GM23248 (cell line): Measurements from ENCODE around the gene CLSTN2. TPM values are rescaled to one million over a fixed set of nuclear protein-coding genes. Genes with fewer than 3 reads are reported as not detected.

ENCODE experiments used
- DNase-seq: peaks from one replicate; pipeline ENCODE4 v3.0.0-alpha.2; 2015
- H2AFZ ChIP-seq: fragments of 200-600 bp; sonication (generic); 2 replicates; pipeline ENCODE4 v1.6.1; 2016; ENCODE audit warnings: antibody characterized with exemption
- H3F3A ChIP-seq: fragments of 200-600 bp; sonication (generic); 2 replicates; pipeline ENCODE4 v1.6.1; 2016; ENCODE audit warnings: mild to moderate bottlenecking, antibody characterized with exemption, mixed run types; ENCODE audit not compliant: insufficient read depth
- H3K27ac ChIP-seq: fragments of 200-600 bp; sonication (generic); 2 replicates; pipeline ENCODE4 v1.5.1; 2016; ENCODE audit warnings: mild to moderate bottlenecking
- H3K27me3 ChIP-seq: fragments of 200-600 bp; sonication (generic); replicated peaks from 2 replicates; pipeline ENCODE4 v1.6.1; 2016; ENCODE audit warnings: mild to moderate bottlenecking; ENCODE audit not compliant: insufficient read depth
- H3K36me3 ChIP-seq: fragments of 200-600 bp; sonication (generic); 2 replicates; pipeline ENCODE4 v1.6.1; 2016; ENCODE audit warnings: low read depth, mild to moderate bottlenecking
- H3K4me1 ChIP-seq: fragments of 200-600 bp; sonication (generic); 2 replicates; pipeline ENCODE4 v1.6.1; 2016; ENCODE audit warnings: mild to moderate bottlenecking; ENCODE audit not compliant: insufficient read depth
- H3K4me2 ChIP-seq: fragments of 200-600 bp; sonication (generic); one replicate; pipeline ENCODE4 v1.6.1; 2016; ENCODE audit warnings: mild to moderate bottlenecking; ENCODE audit not compliant: unreplicated experiment
- H3K4me3 ChIP-seq: fragments of 200-600 bp; sonication (generic); 2 replicates; pipeline ENCODE4 v1.5.1; 2016; ENCODE audit warnings: mild to moderate bottlenecking
- H3K79me2 ChIP-seq: fragments of 200-600 bp; sonication (generic); 2 replicates; pipeline ENCODE4 v1.6.1; 2016; ENCODE audit warnings: mild to moderate bottlenecking; ENCODE audit not compliant: insufficient read depth
- H3K9ac ChIP-seq: fragments of 200-600 bp; sonication (generic); 2 replicates; pipeline ENCODE4 v1.6.1; 2016; ENCODE audit warnings: mild to moderate bottlenecking
- H3K9me2 ChIP-seq: fragments of 200-600 bp; sonication (generic); 2 replicates; pipeline ENCODE4 v1.6.1; 2016; ENCODE audit warnings: mixed run types, mild to moderate bottlenecking, moderate library complexity; ENCODE audit not compliant: insufficient read depth
- H3K9me3 ChIP-seq: fragments of 200-600 bp; sonication (generic); one replicate; pipeline ENCODE4 v1.6.1; 2017; ENCODE audit warnings: low read depth
- H4K20me1 ChIP-seq: fragments of 200-600 bp; sonication (generic); 2 replicates; pipeline ENCODE4 v1.6.0; 2016; ENCODE audit not compliant: insufficient read depth
- EZH2 ChIP-seq: fragments of 200-600 bp; sonication (generic); IDR thresholded peaks from 2 replicates; pipeline ENCODE4 v1.6.1; 2018; ENCODE audit warnings: antibody characterized with exemption, mild to moderate bottlenecking; ENCODE audit not compliant: insufficient read depth, poor library complexity, severe bottlenecking
- EZH2phosphoT487 ChIP-seq: fragments of 200-600 bp; sonication (generic); IDR thresholded peaks from 2 replicates; pipeline ENCODE4 v1.6.1; 2018; ENCODE audit warnings: antibody characterized with exemption, moderate library complexity, mild to moderate bottlenecking, low read depth; ENCODE audit not compliant: insufficient read depth
- WGBS, 2 experiments: methylation state at CpG; one replicate each; pipeline ENCODE4 v1.1.6; 2015 to 2017; ENCODE audit warnings: low lambda C conversion rate in 2 of 2, low coverage in 1 of 2; ENCODE audit errors: missing lambda C conversion rate in 2 of 2; 5-methylcytosine and 5-hydroxymethylcytosine counted together
- in situ Hi-C: fragments of 300-500 bp; cut with MboI; formaldehyde crosslinking; loops from 2 replicates; pipeline ENCODE4 v1.15.0; 2020
- polyA plus RNA-seq: library from polyadenylated mRNA; unstranded; fragments of >200 nt; fragmentation: Nextera tagmentation; extraction: Ambion mirVana; gene quantifications from 2 replicates; pipeline ENCODE4 v1.2.1, GENCODE V29; 2016
- total RNA-seq: library from RNA; depleted of rRNA; stranded (reverse); fragments of >200 nt; shearing (Covaris generic); gene quantifications from 2 replicates; pipeline ENCODE4 v1.2.3, GENCODE V29; 2014

Gene CLSTN2
- total and polyA plus RNA-seq, 2 experiments from 2014 or later: not detected

DNA sequence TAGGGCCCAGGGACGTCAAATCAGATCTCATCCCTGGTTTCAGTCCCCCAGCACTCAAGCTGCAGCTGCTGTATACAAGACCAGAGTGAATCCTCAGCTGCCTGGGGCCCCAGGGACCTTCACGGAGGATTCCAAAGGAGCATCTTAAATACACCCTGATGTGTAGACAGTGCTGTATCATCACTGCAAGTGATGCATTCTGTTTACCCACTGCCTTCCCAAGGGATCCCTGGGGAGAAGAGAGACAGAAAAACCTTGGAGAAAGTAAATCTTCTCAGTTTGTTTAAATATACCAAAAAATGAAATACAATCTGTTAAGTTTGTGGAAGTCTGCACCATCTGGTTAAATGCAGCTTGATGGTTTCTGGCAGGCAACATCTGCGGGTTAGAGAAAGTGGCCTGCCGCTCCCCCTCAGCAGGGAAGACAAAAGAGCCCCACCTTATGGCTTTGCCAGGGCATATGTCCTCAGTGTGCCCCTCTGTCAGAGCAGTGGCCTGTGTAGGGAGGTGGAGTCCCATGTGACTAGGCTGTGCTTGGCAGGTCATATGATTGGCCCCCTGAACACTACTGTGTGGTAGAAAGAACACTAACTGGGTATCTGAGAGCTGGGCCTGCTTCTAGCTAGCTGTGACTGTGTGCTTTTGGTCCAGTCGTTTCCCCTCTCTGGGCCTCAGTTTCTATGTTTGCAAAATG, 520.7 kb downstream of the CLSTN2 start:
- WGBS, 2 experiments: 19 to 26% methylated on average over 5 of the region's 5 CpGs

DNA sequence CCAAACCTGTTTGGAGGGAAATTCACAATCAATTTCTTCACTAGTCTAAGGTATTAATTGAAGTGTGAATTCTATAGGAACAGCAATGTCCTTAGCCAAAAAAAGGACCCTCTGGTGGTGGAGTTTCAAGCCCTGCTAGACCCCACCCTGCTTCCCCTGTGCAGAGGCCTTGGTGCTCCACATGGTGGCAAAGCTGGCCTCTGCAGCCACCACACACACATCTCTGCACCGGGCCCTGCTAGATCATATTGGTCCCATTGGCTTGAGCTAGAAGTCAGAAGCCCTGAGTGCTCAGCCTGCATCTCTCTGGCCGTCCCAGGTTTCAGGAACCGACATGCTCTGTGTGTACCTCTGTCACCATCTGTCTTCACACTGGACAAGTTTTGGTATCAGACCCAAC, 522.0 kb downstream of the CLSTN2 start:
- WGBS, 2 experiments: 77 to 79% methylated on average over 3 of the region's 3 CpGs

More for the DNA sequence above, 520.7 kb downstream of the CLSTN2 start:
- Histone ChIP-seq H3K9me3 (no peaks in the 10 kb centered on the region), H3K36me3 (no peaks in the 10 kb centered on the region), H3K4me2 (no peak overlapping the region), H3K4me1 (no peaks in the 10 kb centered on the region), H4K20me1 (no peaks in the 10 kb centered on the region), H3K9ac (no peak overlapping the region), H3K27me3 (no peaks in the 10 kb centered on the region), H3K79me2 (no peaks in the 10 kb centered on the region), H3K27ac (no peak overlapping the region), H2AFZ (no peak overlapping the region), H3K9me2 (no peaks in the 10 kb centered on the region), H3K4me3 (no peak overlapping the region), H3F3A (no peaks in the 10 kb centered on the region)
- no peak for TF ChIP-seq EZH2phosphoT487
- no peak for TF ChIP-seq EZH2
- DNase-seq: no peak
- in situ Hi-C loops: no loop called here

DNA sequence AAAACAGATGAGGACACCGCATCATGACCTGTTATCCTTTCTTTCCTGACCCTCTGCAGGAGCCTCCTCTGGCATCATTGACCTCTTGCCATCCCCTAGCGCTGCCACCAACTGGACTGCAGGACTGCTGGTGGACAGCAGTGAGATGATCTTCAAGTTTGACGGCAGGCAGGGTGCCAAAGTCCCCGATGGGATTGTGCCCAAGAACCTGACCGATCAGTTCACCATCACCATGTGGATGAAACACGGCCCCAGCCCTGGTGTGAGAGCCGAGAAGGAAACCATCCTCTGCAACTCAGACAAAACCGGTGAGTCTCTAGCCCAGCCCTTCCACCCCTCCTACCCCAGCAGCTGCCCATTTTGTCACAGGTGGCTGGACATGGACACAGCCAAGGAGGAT, 524.5 kb downstream of the CLSTN2 start:
- Histone ChIP-seq H3K27me3 (no peaks in the 10 kb centered on the region), H3K36me3 (no peaks in the 10 kb centered on the region), H3K4me2 (no peak overlapping the region), H3K9ac (no peak overlapping the region), H3K9me3 (no peaks in the 10 kb centered on the region), H3K79me2 (no peaks in the 10 kb centered on the region), H3K9me2 (no peaks in the 10 kb centered on the region), H3F3A (no peaks in the 10 kb centered on the region), H3K4me3 (no peak overlapping the region), H3K27ac (no peak overlapping the region), H2AFZ (no peak overlapping the region), H4K20me1 (no peaks in the 10 kb centered on the region), H3K4me1 (no peaks in the 10 kb centered on the region)
- TF ChIP-seq EZH2phosphoT487 (no peak), EZH2 (no peak)
- 50 to 55% methylated on average over 8 of the region's 8 CpGs for WGBS, 2 experiments
- in situ Hi-C loops: no loop called here
- no peak for DNase-seq

More for the DNA sequence above, 522.0 kb downstream of the CLSTN2 start:
- in situ Hi-C loops: no loop called here
- Histone ChIP-seq H4K20me1 (no peaks in the 10 kb centered on the region), H3K27ac (no peak overlapping the region), H3K4me3 (no peak overlapping the region), H3K36me3 (no peaks in the 10 kb centered on the region), H3K4me2 (no peak overlapping the region), H3K9me3 (no peaks in the 10 kb centered on the region), H3K79me2 (no peaks in the 10 kb centered on the region), H3K9ac (no peak overlapping the region), H3K9me2 (no peaks in the 10 kb centered on the region), H2AFZ (no peak overlapping the region), H3K27me3 (no peaks in the 10 kb centered on the region), H3F3A (no peaks in the 10 kb centered on the region), H3K4me1 (no peaks in the 10 kb centered on the region)
- DNase-seq: no peak
- TF ChIP-seq EZH2: no peak
- TF ChIP-seq EZH2phosphoT487: no peak

DNA sequence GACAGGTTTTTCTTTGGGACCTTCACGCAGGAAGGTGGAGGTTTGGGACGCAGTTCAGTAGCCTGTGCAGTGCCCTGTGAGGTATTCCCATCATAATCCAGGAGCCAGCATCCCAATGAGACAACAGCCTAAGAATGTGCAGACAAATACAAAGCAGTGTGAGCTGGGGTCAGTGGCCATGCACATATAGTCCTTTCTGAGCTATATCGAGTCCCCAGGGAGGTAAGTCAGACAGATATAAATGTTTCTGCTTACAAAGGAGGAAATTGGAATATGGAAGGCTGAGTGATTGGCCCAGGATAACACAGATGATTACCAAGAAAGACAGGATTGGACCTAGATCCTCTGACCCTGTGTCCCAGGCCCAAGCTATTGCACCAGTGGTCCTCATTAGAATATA, 526.3 kb downstream of the CLSTN2 start:
- H3K27ac ChIP-seq: no peak overlapping the region
- no peaks in the 10 kb centered on the region for H3K9me2 ChIP-seq
- H3K9me3 ChIP-seq: no peaks in the 10 kb centered on the region
- H3K4me3 ChIP-seq: no peak overlapping the region
- DNase-seq: no peak
- in situ Hi-C loops: no loop called here
- no peaks in the 10 kb centered on the region for H3K4me1 ChIP-seq
- TF ChIP-seq EZH2phosphoT487 (no peak), EZH2 (no peak)
- WGBS, 2 experiments: 65 to 77% methylated on average over 3 of the region's 3 CpGs
- no peak overlapping the region for H2AFZ ChIP-seq
- H3K27me3 ChIP-seq: no peaks in the 10 kb centered on the region
- no peak overlapping the region for H3K9ac ChIP-seq
- H3K4me2 ChIP-seq: no peak overlapping the region
- H3K36me3 ChIP-seq: no peaks in the 10 kb centered on the region
- no peaks in the 10 kb centered on the region for H4K20me1 ChIP-seq
- no peaks in the 10 kb centered on the region for H3F3A ChIP-seq
- no peaks in the 10 kb centered on the region for H3K79me2 ChIP-seq

DNA sequence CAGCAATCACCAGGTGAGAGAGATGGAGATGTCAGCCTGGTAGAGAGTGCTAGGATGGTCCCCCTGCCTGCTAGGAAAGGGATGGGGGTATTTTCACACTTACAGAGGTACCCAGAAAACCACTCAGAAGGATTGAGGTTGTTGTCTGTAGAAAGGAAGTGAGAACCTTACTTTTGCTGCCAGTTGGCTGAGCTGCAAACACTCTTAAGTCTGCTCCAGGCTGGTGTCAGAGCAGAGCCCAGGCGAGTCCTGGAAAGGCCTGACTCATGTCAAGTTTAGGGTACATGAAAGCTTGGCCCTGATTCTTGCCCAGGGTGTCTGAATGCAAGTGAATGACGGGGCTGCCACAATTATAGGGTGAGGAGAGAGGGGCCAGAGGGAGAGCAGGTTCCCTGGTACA, 528.4 kb downstream of the CLSTN2 start:
- Histone ChIP-seq H3K27ac (no peak overlapping the region), H3K4me3 (no peak overlapping the region), H4K20me1 (no peaks in the 10 kb centered on the region), H2AFZ (no peak overlapping the region), H3K36me3 (no peaks in the 10 kb centered on the region), H3K4me1 (no peaks in the 10 kb centered on the region), H3K27me3 (no peaks in the 10 kb centered on the region), H3K79me2 (no peaks in the 10 kb centered on the region), H3K9me3 (no peaks in the 10 kb centered on the region), H3K4me2 (no peak overlapping the region), H3K9ac (no peak overlapping the region), H3K9me2 (no peaks in the 10 kb centered on the region), H3F3A (no peaks in the 10 kb centered on the region)
- 18 to 25% methylated on average over 2 of the region's 2 CpGs for WGBS, 2 experiments
- DNase-seq: no peak
- in situ Hi-C loops: no loop called here
- TF ChIP-seq EZH2: no peak
- TF ChIP-seq EZH2phosphoT487: no peak
